Measurements from ENCODE around the gene ACOX3.
"Not testable (repeated sequence)": the region's sequence is repeated elsewhere in the genome, so short reads cannot be mapped to it uniquely, and the experiment has no call there.

The ACOX3 gene

GRCh38 chr4:8428288-8429097 is 12.0 kb downstream of the ACOX3 start:
- H3K9me3 ChIP-seq = no peaks in the 10 kb centered on the region
- no peaks in the 10 kb centered on the region for H3K27me3 ChIP-seq
- peak overlapping the region; percentile 68 for H3K27ac ChIP-seq
- no peaks in the 10 kb centered on the region for H3K36me3 ChIP-seq
- H3K4me1 ChIP-seq (ENCODE audit: control insufficient read depth in 1 of 2, insufficient read depth in 1 of 2, low read depth in 1 of 2, low read length in 1 of 2) = peaks cover 14 to 16% of the 10 kb centered on the region in 2 experiments
- TF ChIP-seq CTCF (IDR thresholded peaks at IDR 0.05) = peak; percentile 7
- H3K4me3 ChIP-seq (ENCODE audit: low read depth in 1 of 2, low read length in 1 of 2) = peak overlapping the region; percentile 74 to 87

- H3K4me3 ChIP-seq (ENCODE audit: low read depth in 1 of 2, low read length in 1 of 2) = peak overlapping the region; percentile 74 to 87
- no peak for TF ChIP-seq CTCF (IDR thresholded peaks at IDR 0.05)
Observed at GRCh38 chr4:8427761-8428287, 12.7 kb downstream of the ACOX3 start.

GRCh38 chr4:8427262-8427661 is 13.3 kb downstream of the ACOX3 start:
- Histone ChIP-seq H3K36me3 (no peaks in the 10 kb centered on the region), H3K4me1 (ENCODE audit: control insufficient read depth in 1 of 2, insufficient read depth in 1 of 2, low read depth in 1 of 2, low read length in 1 of 2) (peaks cover 14 to 16% of the 10 kb centered on the region in 2 experiments), H3K9me3 (no peaks in the 10 kb centered on the region), H3K27me3 (no peaks in the 10 kb centered on the region), H3K4me3 (ENCODE audit: low read depth in 1 of 2, low read length in 1 of 2) (peak overlapping the region in 1 of 2 experiments; percentile 74), H3K27ac (no peak overlapping the region)
- no peak for TF ChIP-seq CTCF (IDR thresholded peaks at IDR 0.05)

More at GRCh38 chr4:8427761-8428287, 12.7 kb downstream of the ACOX3 start:
- Histone ChIP-seq H3K27me3 (no peaks in the 10 kb centered on the region), H3K27ac (peak overlapping the region; percentile 68), H3K4me1 (ENCODE audit: control insufficient read depth in 1 of 2, insufficient read depth in 1 of 2, low read depth in 1 of 2, low read length in 1 of 2) (peaks cover 14 to 16% of the 10 kb centered on the region in 2 experiments), H3K9me3 (no peaks in the 10 kb centered on the region), H3K36me3 (no peaks in the 10 kb centered on the region)

GRCh38 chr4:8422786-8423185 is 17.7 kb downstream of the ACOX3 start:
- TF ChIP-seq CTCF (IDR thresholded peaks at IDR 0.05) = no peak
- H3K4me3 ChIP-seq (ENCODE audit: low read depth in 1 of 2, low read length in 1 of 2) = no peak overlapping the region
- peaks cover 30 to 31% of the 10 kb centered on the region in 2 experiments for H3K4me1 ChIP-seq (ENCODE audit: control insufficient read depth in 1 of 2, insufficient read depth in 1 of 2, low read depth in 1 of 2, low read length in 1 of 2)
- no peak overlapping the region for H3K27ac ChIP-seq
- H3K36me3 ChIP-seq = no peaks in the 10 kb centered on the region
- H3K27me3 ChIP-seq = no peaks in the 10 kb centered on the region
- no peaks in the 10 kb centered on the region for H3K9me3 ChIP-seq

GRCh38 chr4:8422327-8422726 is 18.2 kb downstream of the ACOX3 start:
- H3K27ac ChIP-seq = no peak overlapping the region
- no peaks in the 10 kb centered on the region for H3K9me3 ChIP-seq
- H3K4me3 ChIP-seq (ENCODE audit: low read depth in 1 of 2, low read length in 1 of 2) = no peak overlapping the region
- TF ChIP-seq CTCF (IDR thresholded peaks at IDR 0.05) = no peak
- H3K36me3 ChIP-seq = no peaks in the 10 kb centered on the region
- H3K27me3 ChIP-seq = no peaks in the 10 kb centered on the region
- peaks cover 25 to 27% of the 10 kb centered on the region in 2 experiments for H3K4me1 ChIP-seq (ENCODE audit: control insufficient read depth in 1 of 2, insufficient read depth in 1 of 2, low read depth in 1 of 2, low read length in 1 of 2)

- not testable (repeated sequence) for H3K4me3 ChIP-seq (ENCODE audit: low read depth in 1 of 2, low read length in 1 of 2); H3K27me3 ChIP-seq; H3K9me3 ChIP-seq; H3K36me3 ChIP-seq
- Histone ChIP-seq H3K27ac (peak overlapping the region; percentile 73), H3K4me1 (ENCODE audit: control insufficient read depth in 1 of 2, insufficient read depth in 1 of 2, low read depth in 1 of 2, low read length in 1 of 2) (peaks cover 24% of the 10 kb centered on the region in 2 experiments)
Observed at GRCh38 chr4:8420151-8420550, 20.4 kb downstream of the ACOX3 start.

All from neutrophil (primary cell).